ENCODE measurements around the gene GNB1L. TPM values are rescaled to one million over a fixed set of nuclear protein-coding genes. Genes with fewer than 3 reads are reported as not detected.

GNB1L gene
- total RNA-seq, 1 experiment from 2014 or later = 15.8 TPM

DNA sequence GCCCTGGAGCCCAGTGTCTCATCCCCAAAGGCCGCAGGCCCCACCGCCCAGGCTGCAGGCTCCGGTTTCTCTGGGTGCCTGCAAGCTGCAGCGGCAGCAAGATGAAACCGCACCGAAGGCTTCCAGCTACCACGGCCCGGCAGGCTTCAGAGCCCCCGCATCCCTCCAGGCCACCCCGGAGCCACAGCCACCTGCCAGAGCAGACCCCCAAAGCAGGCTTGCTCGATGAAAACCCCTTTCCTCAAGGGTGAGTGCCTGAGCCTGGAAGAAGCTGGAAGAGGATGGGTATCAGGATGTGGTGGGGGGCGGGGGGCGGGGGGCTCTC lies 24.5 kb upstream of the GNB1L start:
- Mint-ChIP-seq H3K27me3 (ENCODE audit: insufficient read depth, unreplicated experiment) (no peaks in the 10 kb centered on the region), H3K36me3 (ENCODE audit: insufficient read depth, unreplicated experiment) (peaks cover 22% of the 10 kb centered on the region), H3K27ac (ENCODE audit: unreplicated experiment) (peak overlapping the region; percentile 100), H3K4me3 (ENCODE audit: unreplicated experiment) (peak overlapping the region; percentile 27), H3K9me3 (ENCODE audit: unreplicated experiment) (no peaks in the 10 kb centered on the region), H3K4me1 (ENCODE audit: low read depth, unreplicated experiment) (peaks cover 13% of the 10 kb centered on the region)
- BruUV-seq (replicated peaks) = no TSS peak
- DNase-seq = peak in 1 of 2 experiments; percentile 22
- Histone ChIP-seq H3K4me1 (peaks cover 38% of the 10 kb centered on the region), H3K36me3 (ENCODE audit: control insufficient read depth, insufficient read depth, low read length) (no peaks in the 10 kb centered on the region; the same call in 1 of the 2 replicates), H3K9me3 (no peaks in the 10 kb centered on the region), H3K4me3 (ENCODE audit: low read depth, low read length) (no peak overlapping the region), H3K27me3 (replicated peaks; ENCODE audit: control insufficient read depth, insufficient read depth, low read length) (no peaks in the 10 kb centered on the region)
- ChIA-PET CTCF (no interaction called here), POLR2A (no interaction called here)
- TF ChIP-seq, protein P1, sequence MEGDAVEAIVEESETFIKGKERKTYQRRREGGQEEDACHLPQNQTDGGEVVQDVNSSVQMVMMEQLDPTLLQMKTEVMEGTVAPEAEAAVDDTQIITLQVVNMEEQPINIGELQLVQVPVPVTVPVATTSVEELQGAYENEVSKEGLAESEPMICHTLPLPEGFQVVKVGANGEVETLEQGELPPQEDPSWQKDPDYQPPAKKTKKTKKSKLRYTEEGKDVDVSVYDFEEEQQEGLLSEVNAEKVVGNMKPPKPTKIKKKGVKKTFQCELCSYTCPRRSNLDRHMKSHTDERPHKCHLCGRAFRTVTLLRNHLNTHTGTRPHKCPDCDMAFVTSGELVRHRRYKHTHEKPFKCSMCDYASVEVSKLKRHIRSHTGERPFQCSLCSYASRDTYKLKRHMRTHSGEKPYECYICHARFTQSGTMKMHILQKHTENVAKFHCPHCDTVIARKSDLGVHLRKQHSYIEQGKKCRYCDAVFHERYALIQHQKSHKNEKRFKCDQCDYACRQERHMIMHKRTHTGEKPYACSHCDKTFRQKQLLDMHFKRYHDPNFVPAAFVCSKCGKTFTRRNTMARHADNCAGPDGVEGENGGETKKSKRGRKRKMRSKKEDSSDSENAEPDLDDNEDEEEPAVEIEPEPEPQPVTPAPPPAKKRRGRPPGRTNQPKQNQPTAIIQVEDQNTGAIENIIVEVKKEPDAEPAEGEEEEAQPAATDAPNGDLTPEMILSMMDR (IDR thresholded peaks at IDR 0.05; ENCODE audit: insufficient read depth in 1 of 2, low read depth in 1 of 2, low read length in 1 of 2, severe bottlenecking in 1 of 2, unreplicated experiment in 1 of 2) = no peak
- intact Hi-C loops (cut with micrococcal nuclease; ENCODE audit: unreplicated experiment) = no loop called here

DNA sequence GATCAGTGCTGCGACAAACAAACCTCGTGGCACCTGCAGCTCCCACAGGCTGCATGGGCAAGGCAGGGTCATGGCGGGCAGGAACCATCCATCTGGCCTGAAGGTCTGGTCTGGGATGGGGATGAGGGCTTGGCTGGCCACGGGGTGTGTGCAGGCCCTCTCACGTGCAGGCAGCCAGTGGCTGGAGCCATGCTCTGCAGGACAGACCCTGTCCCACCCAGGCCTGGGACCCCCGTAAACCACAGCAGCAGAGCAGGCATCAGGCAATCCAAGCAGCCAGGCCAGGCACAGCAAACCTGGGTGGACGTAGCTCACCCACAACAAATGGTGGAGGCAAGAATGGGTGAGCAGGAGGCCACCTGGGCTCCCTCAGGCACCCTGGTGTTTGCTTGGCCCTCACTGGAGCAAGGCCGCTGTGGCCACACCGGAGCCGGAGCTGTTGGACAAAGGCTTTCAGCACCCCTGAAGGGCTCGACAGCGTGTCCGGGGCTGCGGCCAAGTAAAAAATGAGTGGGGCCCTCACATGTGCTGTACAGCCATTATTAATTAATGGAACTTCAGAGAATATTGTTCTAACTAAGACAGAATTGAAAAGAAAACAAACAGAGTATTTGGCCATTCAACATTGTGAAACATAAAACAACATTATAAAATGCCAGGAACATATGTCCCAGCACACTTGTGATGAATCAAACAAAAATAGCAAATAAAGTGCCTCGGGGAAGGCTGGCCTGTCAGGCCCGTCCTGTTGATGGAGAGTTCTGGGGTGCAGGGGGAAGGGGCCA lies 24.0 kb upstream of the GNB1L start:
- POLR2A ChIA-PET = no interaction called here
- Histone ChIP-seq H3K36me3 (ENCODE audit: control insufficient read depth, insufficient read depth, low read length) (no peaks in the 10 kb centered on the region; the same call in 1 of the 2 replicates), H3K9me3 (no peaks in the 10 kb centered on the region), H3K4me1 (peaks cover 38% of the 10 kb centered on the region), H3K27me3 (replicated peaks; ENCODE audit: control insufficient read depth, insufficient read depth, low read length) (no peaks in the 10 kb centered on the region), H3K4me3 (ENCODE audit: low read depth, low read length) (no peak overlapping the region)
- H3K27me3 Mint-ChIP-seq (ENCODE audit: insufficient read depth, unreplicated experiment) = no peaks in the 10 kb centered on the region
- peak overlapping the region; percentile 100 for H3K27ac Mint-ChIP-seq (ENCODE audit: unreplicated experiment)
- CTCF ChIA-PET = no interaction called here
- intact Hi-C loops (cut with micrococcal nuclease; ENCODE audit: unreplicated experiment) = no loop called here
- peak overlapping the region; percentile 27 for H3K4me3 Mint-ChIP-seq (ENCODE audit: unreplicated experiment)
- TF ChIP-seq, protein P1 (IDR thresholded peaks at IDR 0.05; ENCODE audit: insufficient read depth in 1 of 2, low read depth in 1 of 2, low read length in 1 of 2, severe bottlenecking in 1 of 2, unreplicated experiment in 1 of 2) = no peak
- peaks cover 13% of the 10 kb centered on the region for H3K4me1 Mint-ChIP-seq (ENCODE audit: low read depth, unreplicated experiment)
- peaks cover 22% of the 10 kb centered on the region for H3K36me3 Mint-ChIP-seq (ENCODE audit: insufficient read depth, unreplicated experiment)
- DNase-seq = peak in 1 of 2 experiments; percentile 25
- H3K9me3 Mint-ChIP-seq (ENCODE audit: unreplicated experiment) = no peaks in the 10 kb centered on the region
- no TSS peak for BruUV-seq (replicated peaks)

DNA sequence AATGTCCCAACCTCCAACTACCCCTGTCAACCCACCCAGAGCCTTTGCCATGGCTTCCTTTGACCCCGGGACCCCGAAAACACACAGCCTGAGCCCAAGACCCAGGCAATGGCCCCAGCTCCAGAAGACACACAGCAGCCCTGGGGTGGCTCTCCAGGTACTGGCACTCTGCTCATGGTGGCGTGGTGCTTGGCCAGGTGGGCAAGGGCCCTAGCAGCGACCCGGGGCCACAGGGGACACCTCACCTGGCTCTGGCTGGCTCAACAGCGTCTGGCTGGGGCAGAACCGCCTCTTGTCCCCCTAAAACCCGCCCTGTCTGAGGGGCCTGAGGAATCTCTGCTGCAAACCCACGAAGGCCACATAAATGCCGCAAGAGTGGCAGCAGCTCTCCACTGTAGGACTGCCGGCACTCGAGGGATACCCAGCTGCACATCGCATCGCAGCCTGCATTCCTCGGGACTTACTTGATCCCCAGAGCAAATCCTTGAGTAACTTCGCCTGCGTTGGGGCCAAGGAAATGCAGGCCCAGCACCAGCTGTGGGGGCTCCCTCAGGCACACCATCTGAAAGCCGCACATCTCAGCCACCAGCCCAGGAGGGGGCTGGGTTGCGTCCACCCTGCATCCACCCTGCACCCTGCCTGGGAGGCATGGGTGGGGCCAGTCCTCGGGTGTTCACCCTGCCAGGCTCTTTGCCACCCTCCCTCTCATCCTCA lies 23.1 kb upstream of the GNB1L start:
- Mint-ChIP-seq H3K36me3 (ENCODE audit: insufficient read depth, unreplicated experiment) (peaks cover 22% of the 10 kb centered on the region), H3K27me3 (ENCODE audit: insufficient read depth, unreplicated experiment) (no peaks in the 10 kb centered on the region), H3K9me3 (ENCODE audit: unreplicated experiment) (no peaks in the 10 kb centered on the region), H3K27ac (ENCODE audit: unreplicated experiment) (peak overlapping the region; percentile 100), H3K4me1 (ENCODE audit: low read depth, unreplicated experiment) (peaks cover 13% of the 10 kb centered on the region), H3K4me3 (ENCODE audit: unreplicated experiment) (no peak overlapping the region)
- intact Hi-C loops (cut with micrococcal nuclease; ENCODE audit: unreplicated experiment) = no loop called here
- no peaks in the 10 kb centered on the region for H3K9me3 ChIP-seq
- TF ChIP-seq, protein P1 (IDR thresholded peaks at IDR 0.05; ENCODE audit: insufficient read depth in 1 of 2, low read depth in 1 of 2, low read length in 1 of 2, severe bottlenecking in 1 of 2, unreplicated experiment in 1 of 2) = no peak
- CTCF ChIA-PET = no interaction called here
- peak in 1 of 2 experiments; percentile 26 for DNase-seq
- H3K27me3 ChIP-seq (replicated peaks; ENCODE audit: control insufficient read depth, insufficient read depth, low read length) = no peaks in the 10 kb centered on the region
- no TSS peak for BruUV-seq (replicated peaks)
- peaks cover 30% of the 10 kb centered on the region for H3K4me1 ChIP-seq
- no peaks in the 10 kb centered on the region; the same call in 1 of the 2 replicates for H3K36me3 ChIP-seq (ENCODE audit: control insufficient read depth, insufficient read depth, low read length)
- H3K4me3 ChIP-seq (ENCODE audit: low read depth, low read length) = no peak overlapping the region
- POLR2A ChIA-PET = no interaction called here
